Posterior cingulate gyrus (tissue), 11 donors: ENCODE results near the gene TREM2.
"Not testable (repeated sequence)": the region's sequence is repeated elsewhere in the genome, so short reads cannot be mapped to it uniquely, and the experiment has no call there.

Experiments
- DNase-seq, 10 donors: peaks; one replicate each; pipeline versions ENCODE4 v3.0.0 to v3.0.0-alpha.2; 2020 to 2021; ENCODE audit warnings: mixed read lengths in 3 of 10
- intact Hi-C: fragments of 100-400 bp; cut with DNase I; formaldehyde crosslinking; loops from one replicate; pipeline ENCODE4 v1.15.1; 2023

The TREM2 gene

DNA sequence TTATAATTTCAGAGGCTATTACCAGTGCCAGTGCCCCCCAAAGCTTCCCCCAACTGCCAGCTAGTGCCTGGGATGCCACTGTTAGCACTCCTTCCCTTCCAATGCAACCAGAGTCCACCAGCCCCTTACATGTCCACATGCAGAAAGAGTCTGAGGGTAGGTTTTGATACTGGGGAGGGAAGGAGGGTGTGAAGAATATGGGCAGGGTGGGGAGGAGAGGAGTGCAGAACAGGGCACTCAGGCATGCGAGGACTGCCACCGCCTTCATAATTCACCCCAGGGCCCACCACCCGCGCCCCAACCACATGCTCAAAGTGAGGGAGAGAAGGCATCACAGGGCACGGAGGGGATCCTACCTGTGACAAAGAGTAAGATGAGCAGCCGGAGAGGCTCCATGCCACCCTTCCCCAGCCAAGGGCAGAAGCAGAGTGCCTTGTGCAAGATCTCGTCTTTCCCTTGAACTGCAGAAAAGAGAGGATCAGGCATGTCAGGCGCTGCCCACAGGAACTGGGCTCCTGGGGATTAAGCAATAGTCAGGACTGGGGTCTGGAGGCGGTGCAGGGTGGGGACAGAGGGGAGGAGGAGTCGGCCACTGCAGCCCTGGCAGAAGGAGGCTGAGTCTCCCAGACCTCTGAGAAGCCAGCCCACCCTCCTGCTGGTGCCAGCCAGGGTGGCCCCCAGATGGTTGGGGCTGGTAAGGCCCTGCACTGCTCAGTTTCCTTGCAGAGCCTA lies at the start of gene TREM2:
Gene TREM2, minus strand, starts transcription at position 430 of the 732 bp plus-strand sequence. Its CDS starts 34 bp downstream, at position 396.
- peak in 1 of 10 donors; percentile 70 for DNase-seq
- intact Hi-C loops: no loop called here

DNA sequence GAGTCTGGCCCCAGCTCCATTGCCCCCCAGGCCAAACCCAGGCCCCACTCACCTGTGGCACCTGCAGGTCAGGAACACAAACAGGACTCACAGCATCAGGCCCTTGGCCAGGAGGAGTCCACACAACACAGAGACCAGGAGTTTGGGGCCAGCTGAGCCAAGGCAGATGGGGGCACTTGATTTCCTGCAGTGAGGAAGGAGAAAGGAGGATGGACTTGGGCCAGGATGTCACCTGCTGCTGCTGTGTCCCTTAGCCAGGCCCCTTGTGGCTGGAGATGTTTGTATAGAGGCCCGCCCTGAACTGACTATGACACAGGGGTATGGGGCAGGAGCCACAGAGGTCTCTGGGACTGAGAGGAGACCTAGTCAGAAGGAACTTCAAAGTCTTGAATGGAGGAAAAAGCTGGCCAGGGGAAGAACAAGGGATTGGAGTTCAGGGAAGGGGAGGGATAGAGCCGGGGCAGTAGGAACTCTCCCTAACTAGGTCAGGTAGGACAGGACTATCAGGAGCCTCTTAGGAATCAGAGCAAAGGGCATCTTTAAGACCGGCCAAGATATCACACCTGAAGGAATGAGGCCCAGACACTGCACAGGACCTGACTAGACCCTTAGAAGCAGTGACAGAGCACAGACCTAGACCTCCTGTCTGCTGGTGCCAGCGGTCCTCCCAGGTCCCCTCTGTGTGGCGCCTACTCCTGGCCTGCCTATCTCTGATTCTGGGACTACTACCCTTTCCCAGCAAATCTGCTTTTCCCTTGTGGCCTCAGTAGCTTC lies 46.8 kb upstream of the TREM2 start:
- intact Hi-C loops: no loop called here
- no peak for DNase-seq

DNA sequence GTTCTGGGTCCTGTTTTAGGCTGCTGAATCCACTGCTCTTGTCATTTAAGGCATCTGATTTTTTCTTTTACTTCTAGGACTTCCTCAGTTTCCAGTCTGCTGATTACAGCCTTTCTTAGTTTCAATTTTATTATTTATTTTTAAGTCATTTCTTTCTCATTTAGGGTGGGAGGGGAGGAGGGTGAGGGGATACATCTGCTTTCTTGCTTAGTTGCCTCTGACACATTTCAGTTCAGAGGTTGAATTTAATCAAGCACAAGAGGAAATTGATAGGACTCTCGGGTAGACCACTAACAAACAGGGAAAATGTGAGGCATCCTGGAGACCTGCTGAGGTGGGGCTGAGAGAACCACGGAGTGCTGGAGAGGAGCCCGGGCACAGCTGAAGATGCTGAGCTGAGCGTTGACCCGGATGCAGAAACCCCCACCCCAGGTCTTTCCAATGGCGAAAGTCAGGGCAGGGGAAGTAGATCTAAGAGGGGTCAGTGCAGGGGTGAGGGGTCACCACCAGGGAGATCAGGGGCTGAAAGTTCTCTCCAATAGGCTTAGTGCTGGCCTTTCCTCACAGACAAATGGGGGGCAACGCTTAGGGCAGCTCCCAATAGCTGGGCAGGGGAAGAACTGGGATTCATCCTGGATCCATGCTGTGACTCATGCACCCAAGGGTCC lies 45.7 kb upstream of the TREM2 start:
- intact Hi-C loops: no loop called here

DNA sequence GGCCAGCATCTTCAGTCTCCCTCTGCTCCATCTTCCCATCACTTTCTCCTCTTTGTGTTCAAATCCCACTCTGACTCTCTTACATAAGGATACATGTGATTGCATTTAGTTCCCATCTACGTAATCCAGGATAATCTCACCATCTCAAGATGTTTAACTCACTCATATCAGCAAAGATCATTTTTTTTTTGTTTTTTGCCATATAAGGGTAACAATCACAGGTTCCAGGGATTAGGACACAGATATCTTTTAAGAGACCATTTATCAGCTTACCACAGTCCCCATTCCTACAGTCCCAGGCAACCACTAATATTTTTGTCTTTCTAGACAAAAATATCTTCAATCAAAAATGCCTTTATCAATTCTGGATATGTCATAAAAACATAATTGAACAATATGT lies 41.2 kb upstream of the TREM2 start:
- intact Hi-C loops: no loop called here

More for the DNA sequence above, 45.7 kb upstream of the TREM2 start:
- no peak for DNase-seq

DNA sequence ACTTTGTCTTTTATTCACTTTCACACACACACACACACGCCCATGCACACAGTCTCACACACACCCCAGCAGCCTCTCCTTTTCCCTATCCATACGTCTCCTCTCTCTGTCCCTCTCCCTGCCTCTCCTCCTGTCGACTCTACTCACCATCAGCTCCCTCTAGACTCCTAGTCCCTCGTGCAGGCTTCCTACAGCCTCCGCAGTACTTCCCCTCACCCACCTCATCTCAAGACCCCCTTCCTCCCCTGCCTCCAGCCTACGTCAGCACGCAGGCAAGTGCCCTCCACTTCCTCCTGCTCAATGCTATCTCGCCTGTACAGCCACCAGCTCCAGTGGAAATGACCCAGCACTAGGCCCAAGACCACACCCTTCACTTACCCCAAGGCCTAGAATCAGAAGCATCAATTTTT lies 38.9 kb upstream of the TREM2 start:
- no peak for DNase-seq
- intact Hi-C loops: no loop called here

More for the DNA sequence above, 41.2 kb upstream of the TREM2 start:
- no peak for DNase-seq

DNA sequence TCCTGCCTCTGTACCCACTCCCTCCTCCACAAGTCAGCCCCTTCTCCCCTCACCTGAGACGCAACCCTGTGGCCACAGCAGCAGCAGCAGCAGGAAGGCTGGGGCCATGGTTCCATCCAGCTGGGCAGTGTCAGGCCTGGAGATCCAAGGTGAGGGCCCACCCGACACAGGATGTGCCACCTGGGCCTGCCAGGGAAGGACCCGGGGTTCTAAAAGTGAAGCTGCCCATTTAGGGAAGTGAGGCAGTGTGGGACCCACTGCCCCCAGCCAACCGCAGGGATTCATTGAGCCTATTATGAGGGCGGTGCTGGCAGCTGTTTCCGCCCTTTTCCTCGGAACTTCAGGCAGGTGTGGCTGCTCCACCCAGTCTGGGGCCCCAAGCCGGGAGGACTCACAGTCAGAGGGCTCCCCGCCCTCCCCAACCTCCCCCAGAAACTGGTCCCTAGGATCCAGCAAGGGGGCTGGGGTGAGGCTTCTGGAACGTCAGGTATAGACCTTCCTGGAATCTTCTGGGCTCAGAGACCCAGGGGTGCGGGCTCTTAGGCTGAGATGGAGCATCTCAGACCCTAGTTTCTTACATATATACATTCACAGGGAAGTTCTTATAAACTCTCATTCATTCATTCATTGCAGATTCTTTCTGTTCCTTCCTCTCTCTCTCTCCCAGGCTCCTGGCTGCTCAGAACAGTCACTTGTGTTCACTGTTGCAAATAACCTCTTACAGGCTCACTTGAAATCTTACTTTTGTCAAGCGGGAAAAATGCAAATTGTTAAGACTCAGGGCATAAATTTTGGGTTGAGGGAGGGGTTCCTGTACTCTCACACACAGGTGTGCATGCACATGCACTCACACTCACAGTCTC lies 38.2 kb upstream of the TREM2 start, which contains the start of gene TREML2:
Gene TREML2, minus strand, starts transcription at position 249 of the 863 bp plus-strand sequence. Its CDS starts 141 bp downstream, at position 108.
- no peak for DNase-seq
- intact Hi-C loops: no loop called here

DNA sequence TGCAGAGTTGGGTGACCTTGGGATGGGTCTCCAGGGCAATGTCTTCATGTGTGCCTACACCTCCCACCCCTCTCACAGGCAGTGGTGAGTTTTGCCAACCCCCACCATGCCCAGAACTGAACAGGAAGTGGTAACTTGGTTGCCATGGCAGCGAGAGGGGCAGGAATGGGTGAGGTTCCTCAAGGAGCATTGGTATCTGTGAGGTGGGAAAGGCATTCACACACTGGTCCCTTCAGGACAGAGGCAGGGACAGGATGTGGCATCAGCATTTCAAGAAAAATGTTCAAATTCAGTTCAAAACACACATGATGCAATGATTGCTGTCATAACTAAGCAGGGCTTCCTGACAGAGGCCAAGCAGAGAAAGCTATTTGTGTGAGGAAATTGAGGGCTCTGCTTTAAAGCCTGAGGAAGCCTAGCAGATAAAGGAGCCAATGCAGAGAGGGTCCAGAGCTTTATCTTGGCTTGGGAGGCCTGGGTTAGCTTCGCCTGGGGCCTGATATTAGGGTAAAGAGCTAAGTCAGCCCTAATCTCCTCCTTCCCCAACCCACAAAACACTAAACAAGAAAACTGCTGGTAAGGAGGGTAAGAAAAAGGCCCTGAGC lies 37.5 kb upstream of the TREM2 start:
- intact Hi-C loops: no loop called here

DNA sequence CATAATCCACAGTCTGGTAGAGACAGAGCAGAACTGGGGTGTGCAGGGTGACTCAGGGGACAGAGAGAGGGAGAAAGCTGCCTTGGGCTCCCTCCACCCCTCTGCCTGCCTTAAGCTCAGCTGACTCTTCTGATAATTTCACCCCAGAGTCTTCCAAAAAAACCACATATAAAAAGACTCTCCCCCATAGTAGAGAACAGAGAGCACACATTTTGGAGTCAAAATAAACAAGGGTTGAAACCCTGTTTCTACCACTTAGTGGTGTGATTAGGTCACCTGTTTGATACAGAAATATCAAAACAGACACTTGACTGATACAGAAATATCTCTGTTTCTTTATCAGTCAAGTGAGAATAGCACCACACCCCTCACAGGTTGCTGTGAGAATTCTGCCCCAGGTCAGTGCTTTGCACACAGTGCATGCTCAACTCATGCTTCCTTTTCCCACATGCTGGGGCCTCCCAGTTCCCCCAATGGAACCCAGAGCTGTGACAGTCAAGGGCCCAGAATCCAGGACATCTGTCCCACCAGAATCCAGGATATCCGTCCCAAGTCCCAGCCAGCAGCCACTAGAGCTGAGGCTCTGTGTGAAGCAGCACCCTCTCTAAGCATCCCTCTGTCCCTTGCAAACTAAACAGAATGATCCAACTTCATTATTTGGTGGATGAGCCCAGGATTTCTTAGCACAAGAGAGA lies 36.8 kb upstream of the TREM2 start:
- intact Hi-C loops: no loop called here
- DNase-seq: no peak

More for the DNA sequence above, 37.5 kb upstream of the TREM2 start:
- DNase-seq: no peak

DNA sequence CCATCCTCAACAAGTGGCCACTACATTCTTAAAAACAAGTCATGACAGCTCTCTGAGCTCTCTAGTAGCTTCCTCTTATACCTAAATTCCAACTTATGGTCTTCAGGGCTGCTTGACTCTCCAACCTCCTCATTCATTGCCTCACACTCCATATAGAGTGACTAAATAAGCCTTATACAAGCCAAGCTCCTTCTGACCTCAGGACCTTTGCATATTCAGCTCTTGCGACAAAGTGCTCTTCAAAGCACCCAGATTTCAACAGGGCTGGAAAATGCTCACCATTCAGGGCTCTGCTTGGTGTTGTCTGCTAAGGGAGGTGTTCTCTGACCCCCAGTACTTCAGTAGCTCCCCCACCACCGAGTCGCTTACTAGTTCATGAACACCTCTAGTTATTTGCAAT lies 34.3 kb upstream of the TREM2 start:
- DNase-seq: no peak
- intact Hi-C loops: no loop called here

DNA sequence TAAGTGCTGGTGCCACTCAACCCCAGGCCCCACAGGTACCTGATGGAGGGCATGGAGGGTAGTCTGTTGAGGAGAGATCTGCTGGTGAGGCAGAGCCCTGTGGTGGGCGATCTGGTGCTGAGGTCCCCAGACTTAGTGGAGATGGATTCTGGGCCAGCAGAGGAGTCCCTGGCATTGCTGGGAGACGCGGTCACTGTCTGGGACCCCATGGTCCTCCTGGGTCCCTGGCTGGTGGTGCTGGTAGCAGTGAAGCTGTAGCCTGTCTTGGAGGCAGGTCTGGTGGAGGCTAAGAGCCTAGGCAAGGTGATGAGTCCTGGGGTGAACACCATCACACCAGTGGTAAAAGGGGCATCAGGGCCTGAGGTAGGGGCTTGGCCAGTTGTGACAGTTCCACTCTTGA lies 31.5 kb upstream of the TREM2 start:
- DNase-seq: no peak
- intact Hi-C loops: no loop called here

DNA sequence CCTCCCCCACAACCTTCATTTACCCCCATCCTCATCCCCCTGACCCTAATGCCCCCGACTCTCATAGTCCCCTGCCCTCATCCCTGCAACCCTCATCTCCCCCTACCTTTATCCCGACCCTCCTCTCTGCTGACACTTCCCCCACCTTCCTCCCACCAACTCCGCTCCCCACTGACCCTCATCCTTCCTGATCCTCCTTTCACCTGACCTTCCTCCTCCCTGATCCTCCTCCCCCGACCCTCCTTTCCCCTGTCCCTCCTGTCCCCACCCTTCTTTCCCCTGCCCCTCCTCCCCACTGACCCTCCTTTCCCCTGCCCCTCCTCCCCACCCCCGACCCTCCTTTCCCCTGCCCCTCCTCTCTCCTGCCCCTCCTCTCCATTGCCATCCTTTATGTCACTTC lies 31.0 kb upstream of the TREM2 start:
- no peak for DNase-seq
- intact Hi-C loops: no loop called here

DNA sequence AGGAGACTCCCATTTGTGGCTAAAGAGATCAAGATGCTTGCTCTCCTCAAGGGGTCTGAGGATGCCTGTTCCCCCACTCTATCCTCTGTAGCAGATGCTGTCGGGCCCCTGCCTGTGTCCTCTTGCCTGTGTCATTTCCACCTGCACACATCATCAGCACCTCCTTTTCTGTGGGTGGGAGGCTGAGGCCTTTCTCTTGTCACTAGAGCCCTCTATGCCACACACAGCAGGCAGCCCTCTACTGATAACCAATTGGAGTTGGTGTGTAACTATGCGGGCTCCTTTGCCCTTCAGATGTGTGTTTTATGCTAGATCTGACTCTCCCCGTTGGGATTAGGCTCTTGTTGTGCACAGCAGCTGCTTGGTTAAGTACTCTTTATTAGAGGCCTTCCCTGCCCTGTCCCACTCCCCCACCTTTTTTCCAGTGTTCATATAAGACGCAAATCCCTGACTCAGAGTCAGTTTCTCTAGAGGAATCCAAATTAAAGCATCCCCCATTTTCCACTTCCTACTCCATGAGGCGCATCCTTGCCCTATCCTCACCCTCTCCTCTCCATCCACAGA lies 30.3 kb upstream of the TREM2 start:
- DNase-seq: no peak
- intact Hi-C loops: no loop called here

DNA sequence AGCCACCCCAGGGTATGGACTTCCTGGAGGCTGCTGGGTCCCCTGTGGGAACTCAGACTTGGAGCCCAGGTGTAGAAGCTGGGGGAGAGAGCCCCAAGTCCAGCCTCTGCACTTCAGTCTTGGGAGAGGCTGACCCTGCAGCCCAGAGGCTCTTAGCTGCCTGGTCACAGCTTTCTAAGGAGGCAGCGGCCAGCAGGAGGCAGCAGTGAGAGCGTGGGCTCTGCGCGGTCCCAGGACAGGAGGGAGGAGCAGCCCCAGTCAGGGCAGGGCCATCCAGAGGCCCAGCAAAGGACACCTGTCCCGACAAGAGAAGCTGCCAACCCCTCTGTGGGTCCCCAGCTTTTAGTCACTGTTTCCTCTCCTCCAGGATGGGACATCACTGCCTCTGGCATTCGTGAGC lies 28.7 kb upstream of the TREM2 start:
- intact Hi-C loops: no loop called here

DNA sequence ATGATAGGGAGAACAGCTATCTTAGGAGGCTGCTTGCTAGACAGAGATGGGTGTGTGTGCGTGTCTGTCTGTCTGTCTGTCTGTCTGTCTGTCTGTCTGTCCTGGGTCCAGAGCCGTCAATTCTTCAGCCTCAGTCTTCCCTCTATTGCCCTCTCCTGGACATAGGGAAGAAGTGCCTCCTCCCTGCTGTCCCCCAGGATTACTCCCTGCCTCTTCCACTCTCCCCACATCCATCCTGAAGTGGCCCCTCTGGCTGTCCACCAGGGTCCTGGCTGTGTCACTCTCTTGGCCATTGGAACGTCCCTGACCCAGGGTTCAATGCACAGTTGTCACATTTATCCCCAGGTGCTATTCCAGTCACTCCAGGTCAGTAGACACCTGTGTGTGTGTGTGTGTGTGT lies 27.9 kb upstream of the TREM2 start:
- intact Hi-C loops: no loop called here
- no peak for DNase-seq

More for the DNA sequence above, 28.7 kb upstream of the TREM2 start:
- no peak for DNase-seq

DNA sequence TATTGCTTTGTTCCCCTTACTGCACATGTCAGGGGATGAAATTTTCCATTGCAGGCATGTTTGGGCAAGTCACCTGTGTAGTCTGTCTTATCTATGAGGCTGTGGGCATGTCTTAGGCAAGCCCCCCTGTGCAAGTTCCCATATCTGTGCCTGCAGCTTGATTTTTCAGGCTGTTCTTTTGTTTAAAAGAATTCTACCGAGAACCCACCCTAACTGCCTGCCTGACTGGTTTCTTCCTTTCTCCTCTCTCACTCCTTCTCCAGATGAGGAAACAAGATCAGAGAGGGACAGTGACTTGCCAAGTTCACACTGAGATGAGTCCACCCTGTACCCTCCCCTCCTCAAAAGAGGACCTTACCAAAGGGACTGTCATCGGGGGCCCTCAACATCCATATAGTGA lies 27.1 kb upstream of the TREM2 start:
- intact Hi-C loops: no loop called here
- no peak for DNase-seq

DNA sequence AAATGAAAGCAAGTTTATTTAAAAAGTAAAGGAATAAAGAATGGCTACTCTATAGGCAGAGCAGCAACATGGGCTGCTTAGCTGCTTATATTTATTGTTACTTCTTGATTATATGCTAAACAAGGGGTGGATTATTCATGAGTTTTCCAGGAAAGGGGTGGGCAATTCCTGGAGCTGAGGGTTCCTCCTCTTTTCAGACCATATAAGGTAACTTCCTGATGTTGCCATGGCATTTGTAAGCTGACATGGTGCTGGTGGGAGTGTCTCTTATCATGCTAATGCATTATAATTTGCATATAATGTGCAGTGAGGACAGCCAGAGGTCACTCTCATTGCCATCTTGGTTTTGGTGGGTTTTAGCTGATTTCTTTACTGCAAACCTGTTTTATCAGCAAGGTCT lies 26.1 kb upstream of the TREM2 start:
- intact Hi-C loops, DNase-seq: not testable (repeated sequence)

DNA sequence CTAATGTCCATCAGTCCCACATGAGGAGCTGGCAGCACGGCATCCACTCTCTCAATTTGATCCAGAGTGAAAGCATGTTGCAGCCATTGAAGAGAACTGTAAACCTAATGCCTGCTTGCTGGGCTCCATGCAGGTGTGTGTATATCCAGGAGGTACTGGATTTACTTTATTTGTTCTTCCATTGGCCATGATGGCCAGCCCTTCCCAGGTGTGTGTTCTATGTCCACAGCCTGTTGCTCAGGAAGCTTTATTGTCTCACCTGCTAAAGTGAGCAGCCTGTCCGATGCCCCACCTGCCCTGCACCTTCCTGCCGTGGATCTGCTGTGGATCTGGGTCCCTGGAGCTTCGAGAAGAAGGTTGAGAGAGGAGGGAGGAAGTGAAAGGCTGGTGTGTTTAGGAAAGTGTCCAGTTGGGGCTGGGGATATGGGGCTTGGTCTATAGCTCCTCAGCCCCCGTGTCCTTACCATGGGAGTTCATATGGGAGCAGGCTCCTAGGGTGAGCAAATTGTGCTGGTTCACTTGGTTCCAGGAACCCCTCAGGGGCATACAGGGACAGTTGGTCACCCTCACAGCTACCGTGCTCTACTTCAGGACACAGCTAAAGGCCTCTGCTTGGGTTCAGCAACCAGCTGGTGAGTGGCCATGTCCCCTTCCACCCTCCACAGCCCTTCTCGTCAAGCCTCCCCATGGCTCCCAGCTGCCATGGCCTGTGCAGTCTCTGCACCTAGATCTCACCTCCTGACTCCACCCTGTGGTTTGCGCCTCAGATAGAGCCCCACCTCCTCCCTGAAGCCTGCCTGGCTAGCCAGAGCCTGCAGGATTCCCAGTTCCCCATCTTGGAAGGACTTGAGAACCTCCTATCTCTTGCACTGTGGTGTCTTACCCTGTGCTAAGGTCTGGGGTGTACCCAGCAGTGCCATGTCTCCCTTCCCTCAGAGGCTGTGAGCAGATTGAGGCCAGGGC lies 25.3 kb upstream of the TREM2 start:
- DNase-seq: no peak
- intact Hi-C loops: no loop called here

DNA sequence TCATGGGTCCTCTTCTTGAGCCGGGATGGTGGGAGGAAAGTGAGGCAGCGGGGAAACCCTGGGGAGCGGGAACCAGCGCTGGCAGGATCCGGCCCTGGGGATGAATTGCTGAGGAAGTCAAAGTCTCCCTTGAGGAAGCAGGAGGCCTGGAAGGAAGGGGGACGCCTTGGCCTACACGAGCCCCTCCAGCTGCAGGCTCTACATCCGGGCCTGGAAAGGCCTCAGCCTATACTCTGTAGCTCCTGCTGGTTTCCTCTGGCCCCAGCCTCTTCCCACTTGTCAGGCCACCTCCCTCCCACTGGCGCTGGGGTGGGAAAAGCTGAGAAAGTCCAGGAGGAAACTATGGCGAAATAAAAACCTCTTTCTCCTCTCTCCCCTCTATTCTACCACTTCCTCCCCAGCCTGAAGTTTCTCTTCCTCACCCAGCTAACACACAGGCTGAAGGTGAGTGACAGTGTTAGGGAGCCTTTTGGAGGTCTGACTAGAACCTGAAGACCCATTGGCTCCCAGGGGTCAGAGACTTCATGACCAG lies 23.2 kb upstream of the TREM2 start:
- DNase-seq: no peak
- intact Hi-C loops: no loop called here
